DOHH2 (cell line): ENCODE data around the gene DNAH6.

ENCODE experiments used
- H3F3A ChIP-seq: fragments of 200-600 bp; sonication (generic), shearing (Covaris generic); 2 replicates; pipeline ENCODE4 v1.6.0; 2016; ENCODE audit warnings: antibody characterized with exemption, mild to moderate bottlenecking; ENCODE audit not compliant: control insufficient read depth, insufficient read depth
- H3K27ac ChIP-seq: fragments of 200-600 bp; sonication (generic); 2 replicates; pipeline ENCODE4 v1.5.1; 2014; ENCODE audit warnings: low read depth, mild to moderate bottlenecking, low read length, moderate library complexity
- H3K27me3 ChIP-seq: fragments of 200-600 bp; sonication (generic); 2 replicates; pipeline ENCODE4 v1.6.1; 2014; ENCODE audit warnings: mild to moderate bottlenecking, low read length, mixed read lengths; ENCODE audit not compliant: control insufficient read depth
- H3K36me3 ChIP-seq: fragments of 200-600 bp; sonication (generic); 2 replicates; pipeline ENCODE4 v1.6.1; 2014; ENCODE audit warnings: mild to moderate bottlenecking, low read length, moderate library complexity, mixed read lengths; ENCODE audit not compliant: control insufficient read depth
- H3K4me1 ChIP-seq: fragments of 200-600 bp; sonication (generic); 2 replicates; pipeline ENCODE4 v1.6.1; 2014; ENCODE audit warnings: mild to moderate bottlenecking, low read length, mixed read lengths; ENCODE audit not compliant: control insufficient read depth
- H3K4me2 ChIP-seq: fragments of 200-600 bp; sonication (generic); 2 replicates; pipeline ENCODE4 v1.6.0; 2014; ENCODE audit warnings: mild to moderate bottlenecking, low read length, moderate library complexity
- H3K4me3 ChIP-seq: fragments of 200-600 bp; sonication (generic); 2 replicates; pipeline ENCODE4 v1.5.1; 2014; ENCODE audit warnings: mild to moderate bottlenecking, low read length, mixed read lengths
- H3K79me2 ChIP-seq: fragments of 200-600 bp; sonication (generic); 2 replicates; pipeline ENCODE4 v1.6.1; 2014; ENCODE audit warnings: mild to moderate bottlenecking, low read length, mixed read lengths; ENCODE audit not compliant: control insufficient read depth
- H3K9me2 ChIP-seq: fragments of 200-600 bp; sonication (generic); replicated peaks from 2 replicates; pipeline ENCODE4 v1.6.1; 2014; ENCODE audit warnings: mild to moderate bottlenecking, low read length, mixed read lengths; ENCODE audit not compliant: control insufficient read depth
- H3K9me3 ChIP-seq: fragments of 200-600 bp; sonication (generic); 2 replicates; pipeline ENCODE4 v1.6.1; 2014; ENCODE audit warnings: antibody characterized with exemption, low read length, mixed read lengths; ENCODE audit not compliant: control insufficient read depth, insufficient read depth
- H4K20me1 ChIP-seq: fragments of 200-600 bp; sonication (generic); 2 replicates; pipeline ENCODE4 v1.6.0; 2014; ENCODE audit warnings: low read depth, mild to moderate bottlenecking, antibody characterized with exemption, low read length, moderate library complexity; ENCODE audit not compliant: control insufficient read depth, insufficient read depth
- EZH2phosphoT487 ChIP-seq: fragments of 200-600 bp; sonication (generic); IDR thresholded peaks from 2 replicates; pipeline ENCODE4 v1.6.1; 2017; ENCODE audit warnings: borderline replicate concordance, mild to moderate bottlenecking, antibody characterized with exemption, low read length, moderate library complexity, mixed read lengths
- TF ChIP-seq, protein P1 (sequence below): fragments of 200-600 bp; sonication (generic); IDR thresholded peaks from one replicate; pipeline ENCODE4 v1.5.1; 2014; ENCODE audit warnings: antibody characterized with exemption, mild to moderate bottlenecking, low read depth, low read length; ENCODE audit not compliant: poor library complexity, severe bottlenecking

Gene DNAH6

DNA sequence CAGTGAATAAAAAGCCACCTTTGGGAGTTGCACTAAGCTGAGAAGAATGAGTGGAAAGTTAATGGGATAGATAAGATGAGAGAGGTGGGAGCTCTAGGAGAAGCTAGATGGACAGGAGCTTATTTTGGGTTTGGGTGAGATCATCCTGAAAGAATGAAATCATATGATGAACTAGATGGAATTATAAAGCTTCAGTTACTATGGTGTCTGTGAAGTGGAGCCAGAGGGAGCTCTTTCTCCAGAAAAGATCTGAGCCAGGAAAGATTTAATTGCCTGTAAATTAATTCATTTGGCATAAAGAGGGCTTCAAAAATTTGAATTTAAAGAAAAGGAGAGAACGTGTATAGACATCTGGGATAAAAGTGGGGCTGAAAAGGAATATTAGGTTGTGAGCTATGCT, 10.3 kb downstream of the DNAH6 start:
- Histone ChIP-seq H3K27ac (no peak overlapping the region), H3K27me3 (no peaks in the 10 kb centered on the region), H3K79me2 (no peaks in the 10 kb centered on the region), H3K36me3 (no peaks in the 10 kb centered on the region), H3K4me1 (no peaks in the 10 kb centered on the region), H3K9me2 (no peaks in the 10 kb centered on the region), H3K4me3 (no peak overlapping the region), H3K4me2 (no peak overlapping the region), H3K9me3 (no peaks in the 10 kb centered on the region), H4K20me1 (no peaks in the 10 kb centered on the region), H3F3A (no peaks in the 10 kb centered on the region)
- TF ChIP-seq EZH2phosphoT487, result no peak
- TF ChIP-seq, protein P1, sequence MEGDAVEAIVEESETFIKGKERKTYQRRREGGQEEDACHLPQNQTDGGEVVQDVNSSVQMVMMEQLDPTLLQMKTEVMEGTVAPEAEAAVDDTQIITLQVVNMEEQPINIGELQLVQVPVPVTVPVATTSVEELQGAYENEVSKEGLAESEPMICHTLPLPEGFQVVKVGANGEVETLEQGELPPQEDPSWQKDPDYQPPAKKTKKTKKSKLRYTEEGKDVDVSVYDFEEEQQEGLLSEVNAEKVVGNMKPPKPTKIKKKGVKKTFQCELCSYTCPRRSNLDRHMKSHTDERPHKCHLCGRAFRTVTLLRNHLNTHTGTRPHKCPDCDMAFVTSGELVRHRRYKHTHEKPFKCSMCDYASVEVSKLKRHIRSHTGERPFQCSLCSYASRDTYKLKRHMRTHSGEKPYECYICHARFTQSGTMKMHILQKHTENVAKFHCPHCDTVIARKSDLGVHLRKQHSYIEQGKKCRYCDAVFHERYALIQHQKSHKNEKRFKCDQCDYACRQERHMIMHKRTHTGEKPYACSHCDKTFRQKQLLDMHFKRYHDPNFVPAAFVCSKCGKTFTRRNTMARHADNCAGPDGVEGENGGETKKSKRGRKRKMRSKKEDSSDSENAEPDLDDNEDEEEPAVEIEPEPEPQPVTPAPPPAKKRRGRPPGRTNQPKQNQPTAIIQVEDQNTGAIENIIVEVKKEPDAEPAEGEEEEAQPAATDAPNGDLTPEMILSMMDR, result no peak

DNA sequence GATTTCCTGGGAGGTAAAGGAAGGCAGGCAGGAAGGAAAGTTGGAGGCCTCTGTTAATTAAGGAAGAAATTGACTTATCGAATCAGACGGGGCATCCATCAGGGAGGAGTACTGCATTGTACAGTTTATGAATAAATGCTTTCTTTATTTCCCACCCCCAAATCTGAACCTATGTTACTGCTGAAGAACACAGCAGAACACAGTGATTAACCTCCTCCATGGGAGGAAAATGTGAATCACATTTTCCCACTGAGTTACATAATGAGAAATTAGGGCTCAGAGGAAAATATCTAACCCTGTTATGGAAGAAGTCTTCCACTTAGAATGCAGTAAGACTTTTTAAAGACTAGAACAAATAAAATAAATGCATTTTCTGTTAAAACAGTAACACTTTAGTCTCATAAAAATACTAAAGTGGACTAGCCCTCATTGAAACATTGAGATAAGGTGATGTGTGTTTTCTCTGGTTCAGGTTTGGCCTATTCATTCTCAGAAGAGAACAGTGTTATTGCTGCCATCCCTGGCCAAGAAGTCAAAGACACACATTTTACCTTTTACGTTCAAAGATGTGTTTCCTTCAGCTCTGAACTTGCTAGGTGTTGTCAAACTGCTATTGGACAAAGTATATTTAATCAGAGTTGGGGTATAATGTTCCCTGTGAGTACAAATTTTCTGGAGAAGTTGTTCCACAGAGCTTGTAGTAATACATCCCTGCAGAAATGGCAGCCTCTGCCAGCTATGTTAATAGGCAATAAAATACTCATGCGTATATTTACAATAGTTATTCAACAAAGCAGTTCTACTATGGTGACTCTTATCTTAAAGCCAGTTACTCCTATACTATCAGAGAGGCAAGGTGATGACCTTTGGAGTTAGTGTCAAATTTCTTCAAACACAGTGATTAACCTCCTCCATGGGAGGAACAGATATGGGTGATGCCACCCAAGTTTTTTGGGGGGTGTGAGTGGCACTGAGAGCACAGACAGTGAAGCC, 11.1 kb downstream of the DNAH6 start:
- no peak overlapping the region for H3K27ac ChIP-seq
- H4K20me1 ChIP-seq, result no peaks in the 10 kb centered on the region
- TF ChIP-seq, protein P1, result no peak
- TF ChIP-seq EZH2phosphoT487, result no peak
- no peak overlapping the region for H3K4me2 ChIP-seq
- no peaks in the 10 kb centered on the region for H3F3A ChIP-seq
- H3K4me3 ChIP-seq, result no peak overlapping the region
- no peaks in the 10 kb centered on the region for H3K27me3 ChIP-seq
- H3K79me2 ChIP-seq, result no peaks in the 10 kb centered on the region
- no peaks in the 10 kb centered on the region for H3K36me3 ChIP-seq
- H3K9me2 ChIP-seq, result no peaks in the 10 kb centered on the region
- no peaks in the 10 kb centered on the region for H3K9me3 ChIP-seq
- H3K4me1 ChIP-seq, result no peaks in the 10 kb centered on the region

DNA sequence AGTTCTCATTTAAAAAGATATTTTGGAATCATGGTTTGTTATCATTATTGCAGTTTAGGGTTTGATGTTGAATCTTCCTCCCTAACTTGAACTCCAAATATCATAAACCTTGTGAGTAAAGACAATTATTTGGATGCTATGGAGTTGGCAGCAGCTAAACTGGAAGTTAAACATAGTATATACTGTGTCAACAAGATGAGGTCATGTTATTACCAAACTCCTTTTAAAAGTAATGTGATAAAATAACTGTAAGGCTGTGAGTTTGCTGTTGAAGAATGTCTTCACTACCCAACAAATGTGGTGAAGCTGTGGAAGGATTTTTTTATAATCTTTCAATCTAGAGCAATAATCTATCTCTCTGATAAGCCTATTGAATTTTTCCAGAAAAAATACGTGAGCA, 16.0 kb downstream of the DNAH6 start:
- no peaks in the 10 kb centered on the region for H3K4me1 ChIP-seq
- H3K27me3 ChIP-seq, result 0 out of 2 replicates have a peak, but pooled peaks cover 4% of the 10 kb centered on the region
- no peak for TF ChIP-seq EZH2phosphoT487
- TF ChIP-seq, protein P1, result no peak

More for the DNA sequence above, 16.0 kb downstream of the DNAH6 start:
- no peaks in the 10 kb centered on the region for H3K9me2 ChIP-seq
- no peak overlapping the region for H3K4me3 ChIP-seq
- H3K79me2 ChIP-seq, result no peaks in the 10 kb centered on the region
- no peaks in the 10 kb centered on the region for H4K20me1 ChIP-seq
- H3K9me3 ChIP-seq, result no peaks in the 10 kb centered on the region
- no peak overlapping the region for H3K27ac ChIP-seq
- H3F3A ChIP-seq, result no peaks in the 10 kb centered on the region
- H3K4me2 ChIP-seq, result no peak overlapping the region
- H3K36me3 ChIP-seq, result no peaks in the 10 kb centered on the region
